Mesenchymal stem cell (in vitro differentiated cells and primary cell): ENCODE measurements around the gene PRKCB.

Experiments
- DNase-seq: peaks from one replicate; pipeline ENCODE4 v3.0.0-alpha.2; 2013
- H2AFZ ChIP-seq: one replicate; pipeline ENCODE4 v1.6.1; 2013; ENCODE audit warnings: low read depth, mild to moderate bottlenecking, control low read depth, inconsistent platforms, low read length, moderate library complexity
- H2AK5ac ChIP-seq: 2 replicates; pipeline ENCODE4 v1.6.1; 2013; ENCODE audit warnings: low read length, moderate library complexity, mild to moderate bottlenecking, inconsistent platforms; ENCODE audit not compliant: severe bottlenecking
- H2BK120ac ChIP-seq: one replicate; pipeline ENCODE4 v1.6.1; 2013; ENCODE audit warnings: low read depth, mild to moderate bottlenecking, inconsistent platforms, low read length, moderate library complexity
- H2BK12ac ChIP-seq, 2 experiments: one replicate each; pipeline ENCODE4 v1.6.1; 2013; ENCODE audit warnings: inconsistent platforms in 2 of 2, low read length in 2 of 2, mild to moderate bottlenecking in 2 of 2, moderate library complexity in 2 of 2, control low read depth in 1 of 2
- H2BK15ac ChIP-seq: one replicate; pipeline ENCODE4 v1.6.1; 2013; ENCODE audit warnings: mild to moderate bottlenecking, low read depth, inconsistent platforms; ENCODE audit not compliant: poor library complexity, severe bottlenecking
- H2BK5ac ChIP-seq: 2 replicates; pipeline ENCODE4 v1.6.1; 2013; ENCODE audit warnings: low read depth, mild to moderate bottlenecking, low read length, control low read depth, inconsistent platforms; ENCODE audit not compliant: poor library complexity, severe bottlenecking
- H3K14ac ChIP-seq, 2 experiments: one replicate each; pipeline ENCODE4 v1.6.1; 2013; ENCODE audit warnings: inconsistent platforms in 2 of 2, low read length in 2 of 2, control low read depth in 1 of 2, mild to moderate bottlenecking in 1 of 2, moderate library complexity in 1 of 2
- H3K18ac ChIP-seq, 2 experiments: one replicate each; pipeline ENCODE4 v1.6.1; 2013; ENCODE audit warnings: inconsistent platforms in 2 of 2, low read length in 2 of 2, control low read depth in 1 of 2, low read depth in 1 of 2, mild to moderate bottlenecking in 1 of 2
- H3K23ac ChIP-seq, 2 experiments: one replicate each; pipeline ENCODE4 v1.6.1; 2013; ENCODE audit warnings: inconsistent platforms in 2 of 2, low read length in 2 of 2, mild to moderate bottlenecking in 2 of 2, moderate library complexity in 2 of 2, control low read depth in 1 of 2
- H3K27ac ChIP-seq: 2 replicates; pipeline ENCODE4 v1.5.1; 2013; ENCODE audit warnings: mild to moderate bottlenecking, moderate library complexity, low read length, control low read depth, inconsistent platforms; ENCODE audit not compliant: poor library complexity, severe bottlenecking
- H3K27me3 ChIP-seq, 2 experiments: 2 replicates each; pipeline versions ENCODE4 v1.6.1 to v1.7.0; 2013; ENCODE audit warnings: low read length in 2 of 2, mild to moderate bottlenecking in 2 of 2, moderate library complexity in 2 of 2, control low read depth in 1 of 2, inconsistent platforms in 1 of 2; ENCODE audit not compliant: control insufficient read depth in 1 of 2, insufficient read depth in 1 of 2
- H3K36me3 ChIP-seq, 2 experiments: 2 replicates each; pipeline versions ENCODE4 v1.6.1 to v1.7.0; 2013; ENCODE audit warnings: low read length in 2 of 2, control low read depth in 1 of 2, inconsistent platforms in 1 of 2, low read depth in 1 of 2, mild to moderate bottlenecking in 1 of 2; ENCODE audit not compliant: insufficient read depth in 2 of 2, control insufficient read depth in 1 of 2
- H3K4ac ChIP-seq, 2 experiments: one replicate each; pipeline ENCODE4 v1.6.1; 2013; ENCODE audit warnings: inconsistent platforms in 2 of 2, low read length in 2 of 2, mild to moderate bottlenecking in 2 of 2, moderate library complexity in 2 of 2, control low read depth in 1 of 2, low read depth in 1 of 2
- H3K4me1 ChIP-seq: 2 replicates; pipeline ENCODE4 v1.6.1; 2013; ENCODE audit warnings: low read depth, low read length, control low read depth; ENCODE audit not compliant: control insufficient read depth, insufficient read depth
- H3K4me2 ChIP-seq: 2 replicates; pipeline ENCODE4 v1.6.1; 2013; ENCODE audit warnings: low read length, mild to moderate bottlenecking, inconsistent platforms; ENCODE audit not compliant: poor library complexity, severe bottlenecking
- H3K4me3 ChIP-seq, 2 experiments: 2 replicates each; pipeline versions ENCODE4 v1.5.1 to v1.7.0; 2013; ENCODE audit warnings: low read length in 2 of 2, mild to moderate bottlenecking in 2 of 2, control low read depth in 1 of 2, low read depth in 1 of 2; ENCODE audit not compliant: insufficient read depth in 1 of 2
- H3K79me1 ChIP-seq: replicated peaks from 2 replicates; pipeline ENCODE4 v1.6.1; 2013; ENCODE audit warnings: mild to moderate bottlenecking, control low read depth, low read length, inconsistent platforms; ENCODE audit not compliant: poor library complexity, severe bottlenecking
- H3K9ac ChIP-seq: 2 replicates; pipeline ENCODE4 v1.7.0; 2013; ENCODE audit warnings: mild to moderate bottlenecking, low read length, moderate library complexity
- H3K9me3 ChIP-seq: 2 replicates; pipeline ENCODE4 v1.7.0; 2013; ENCODE audit warnings: mild to moderate bottlenecking, low read length; ENCODE audit not compliant: control insufficient read depth
- H4K8ac ChIP-seq: one replicate; pipeline ENCODE4 v1.6.1; 2013; ENCODE audit warnings: inconsistent platforms, mild to moderate bottlenecking, low read length, moderate library complexity
- H4K91ac ChIP-seq: one replicate; pipeline ENCODE4 v1.6.1; 2013; ENCODE audit warnings: mild to moderate bottlenecking, low read length, inconsistent platforms
- WGBS: methylation state at CpG from one replicate; pipeline ENCODE4 v1.1.7; 2013; ENCODE audit warnings: mixed read lengths; 5-methylcytosine and 5-hydroxymethylcytosine counted together

Gene PRKCB

DNA sequence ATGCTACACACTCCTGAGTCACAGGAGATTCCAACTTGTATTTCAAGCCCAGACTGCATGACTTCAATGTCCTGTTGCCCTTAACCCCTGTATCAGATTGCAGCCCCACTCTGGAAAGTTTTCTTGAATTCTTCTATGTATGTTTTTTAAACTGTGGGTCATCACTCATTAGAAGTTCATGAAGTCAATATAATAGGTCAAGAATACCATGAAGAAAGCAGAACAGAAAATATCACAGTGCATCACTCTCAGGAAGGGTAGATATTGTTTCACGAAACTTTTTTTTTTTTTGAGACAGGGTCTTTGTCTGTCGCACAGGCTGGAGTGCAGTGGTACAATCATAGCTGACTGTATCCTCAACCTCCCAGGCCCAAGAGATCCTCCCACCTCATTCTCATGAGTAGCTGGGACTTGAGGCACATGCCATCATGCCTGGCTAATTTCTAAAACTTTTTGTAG, 20.5 kb downstream of the PRKCB start:
- no peak overlapping the region for H3K9ac ChIP-seq
- H3K4ac ChIP-seq: no peak overlapping the region
- no peak for DNase-seq
- no peak overlapping the region for H3K4me3 ChIP-seq
- H4K91ac ChIP-seq: no peak overlapping the region
- no peak overlapping the region for H3K4me2 ChIP-seq
- peaks cover 2% of the 10 kb centered on the region for H3K9me3 ChIP-seq
- H3K14ac ChIP-seq: no peak overlapping the region
- no peak overlapping the region for H4K8ac ChIP-seq
- H3K27ac ChIP-seq: no peak overlapping the region
- no peak overlapping the region for H3K23ac ChIP-seq
- H2AFZ ChIP-seq: no peak overlapping the region
- no peaks in the 10 kb centered on the region for H3K36me3 ChIP-seq
- H2BK120ac ChIP-seq: no peak overlapping the region
- no peak overlapping the region for H3K18ac ChIP-seq
- WGBS: 63% methylated on average over 2 of the region's 2 CpGs
- no peak overlapping the region for H2BK5ac ChIP-seq
- no peaks in the 10 kb centered on the region for H3K79me1 ChIP-seq
- no peak overlapping the region for H2BK15ac ChIP-seq
- peaks cover 4 to 11% of the 10 kb centered on the region in 2 experiments for H3K27me3 ChIP-seq
- no peaks in the 10 kb centered on the region for H3K4me1 ChIP-seq
- no peak overlapping the region for H2AK5ac ChIP-seq
- no peak overlapping the region for H2BK12ac ChIP-seq

DNA sequence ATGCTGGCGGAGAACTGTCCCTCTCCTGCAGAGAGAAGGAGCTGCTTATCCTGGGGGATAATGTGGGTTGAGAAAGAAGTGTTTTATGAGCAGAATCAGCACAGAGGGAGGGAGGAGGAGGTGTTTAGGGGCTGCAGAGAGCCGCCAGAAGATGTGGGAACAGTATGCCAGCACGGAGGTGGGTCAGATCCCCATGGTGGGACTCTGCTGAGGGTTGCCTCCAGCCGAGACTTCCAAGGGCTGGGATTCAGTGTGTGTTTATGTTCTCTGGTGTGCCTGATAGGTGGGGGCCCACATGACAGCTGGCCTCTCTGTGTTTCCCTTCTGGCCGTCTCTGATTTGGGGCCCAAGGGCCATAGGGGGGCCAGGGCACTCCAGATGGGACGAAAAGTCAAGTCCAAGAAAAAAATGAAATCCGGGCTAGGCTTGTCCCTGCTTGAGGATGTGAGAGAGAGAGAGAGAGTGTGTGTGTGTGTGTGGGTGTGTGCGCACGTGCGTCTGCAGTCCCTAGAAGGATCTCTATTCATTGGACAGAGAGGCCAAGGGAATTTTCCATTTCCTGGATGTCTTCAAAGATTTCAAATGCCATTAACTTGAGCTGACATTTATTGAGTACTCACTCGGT, 21.6 kb downstream of the PRKCB start:
- Histone ChIP-seq H3K4me2 (no peak overlapping the region), H3K18ac (no peak overlapping the region), H3K23ac (no peak overlapping the region), H3K27ac (no peak overlapping the region), H2AK5ac (no peak overlapping the region), H2BK12ac (no peak overlapping the region), H3K4me3 (no peak overlapping the region), H3K4me1 (no peaks in the 10 kb centered on the region), H3K4ac (no peak overlapping the region), H2BK5ac (no peak overlapping the region), H3K9ac (no peak overlapping the region), H3K36me3 (no peaks in the 10 kb centered on the region), H4K8ac (no peak overlapping the region), H2BK120ac (no peak overlapping the region), H3K79me1 (no peaks in the 10 kb centered on the region), H3K27me3 (peaks cover 4 to 11% of the 10 kb centered on the region in 2 experiments), H3K9me3 (no peaks in the 10 kb centered on the region), H3K14ac (no peak overlapping the region), H2AFZ (no peak overlapping the region), H4K91ac (no peak overlapping the region), H2BK15ac (no peak overlapping the region)
- 46% methylated on average over 11 of the region's 11 CpGs for WGBS
- DNase-seq: no peak

DNA sequence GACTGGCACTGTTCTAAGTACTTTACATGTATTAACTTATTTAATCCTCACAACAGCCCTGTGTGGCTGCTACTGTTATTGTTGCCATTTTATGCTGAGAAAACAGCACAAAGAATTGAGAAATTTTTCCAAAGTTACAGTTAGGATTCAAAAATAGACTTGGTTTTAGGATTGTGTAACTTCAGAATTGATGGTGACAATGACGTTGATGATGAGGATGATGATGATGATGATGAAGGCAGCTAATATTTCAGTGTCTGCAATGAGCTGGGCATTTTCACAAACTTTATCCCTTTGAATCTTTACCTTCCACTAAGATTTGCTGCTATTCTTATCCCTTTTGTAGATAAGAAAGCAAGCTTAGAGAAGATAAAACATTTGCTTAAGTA, 22.1 kb downstream of the PRKCB start:
- H3K27ac ChIP-seq: no peak overlapping the region
- H2AK5ac ChIP-seq: no peak overlapping the region
- no peak overlapping the region for H3K18ac ChIP-seq
- H2BK15ac ChIP-seq: no peak overlapping the region
- H3K36me3 ChIP-seq: no peaks in the 10 kb centered on the region
- peaks cover 4 to 11% of the 10 kb centered on the region in 2 experiments for H3K27me3 ChIP-seq
- no peaks in the 10 kb centered on the region for H3K4me1 ChIP-seq
- H3K9ac ChIP-seq: no peak overlapping the region
- DNase-seq: no peak
- no peaks in the 10 kb centered on the region for H3K79me1 ChIP-seq
- no peak overlapping the region for H2BK5ac ChIP-seq
- no peak overlapping the region for H2AFZ ChIP-seq
- no peak overlapping the region for H3K4me2 ChIP-seq
- no peaks in the 10 kb centered on the region for H3K9me3 ChIP-seq
- H3K23ac ChIP-seq: no peak overlapping the region
- 86% methylated on average over 1 of the region's 1 CpG for WGBS
- no peak overlapping the region for H4K91ac ChIP-seq
- H2BK120ac ChIP-seq: no peak overlapping the region
- no peak overlapping the region for H3K4me3 ChIP-seq
- H3K14ac ChIP-seq: no peak overlapping the region
- H2BK12ac ChIP-seq: no peak overlapping the region
- no peak overlapping the region for H3K4ac ChIP-seq
- H4K8ac ChIP-seq: no peak overlapping the region

DNA sequence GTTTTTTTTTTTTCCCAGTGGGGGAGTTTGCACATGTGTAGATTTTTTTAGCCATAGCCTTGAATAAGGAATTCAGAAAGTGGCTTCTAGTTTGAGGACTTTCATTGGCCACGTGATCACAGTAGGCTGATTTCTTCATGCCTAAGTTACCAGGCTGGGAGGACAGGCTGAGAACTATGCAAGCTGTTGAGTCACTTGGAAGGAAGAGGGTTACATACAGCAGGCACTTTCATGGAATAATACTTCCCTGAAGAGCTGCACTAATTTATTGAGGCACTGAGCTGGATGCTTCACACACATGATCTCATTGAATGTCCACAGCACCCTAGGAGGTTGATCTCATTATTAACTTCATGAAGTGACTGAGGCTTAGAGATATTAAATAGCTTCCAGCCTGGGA, 22.8 kb downstream of the PRKCB start:
- Histone ChIP-seq H3K4ac (no peak overlapping the region), H3K27me3 (peaks cover 4 to 11% of the 10 kb centered on the region in 2 experiments), H3K9me3 (no peaks in the 10 kb centered on the region), H2AFZ (no peak overlapping the region), H3K14ac (no peak overlapping the region), H2BK12ac (no peak overlapping the region), H2AK5ac (no peak overlapping the region), H2BK15ac (no peak overlapping the region), H3K4me2 (no peak overlapping the region), H3K23ac (no peak overlapping the region), H3K9ac (no peak overlapping the region), H3K27ac (no peak overlapping the region), H2BK120ac (no peak overlapping the region), H3K4me3 (no peak overlapping the region), H2BK5ac (no peak overlapping the region), H3K18ac (no peak overlapping the region), H3K36me3 (no peaks in the 10 kb centered on the region), H4K91ac (no peak overlapping the region), H4K8ac (no peak overlapping the region), H3K79me1 (no peaks in the 10 kb centered on the region), H3K4me1 (no peaks in the 10 kb centered on the region)
- DNase-seq: no peak
- 59% methylated on average over 1 of the region's 1 CpG for WGBS
